Tibial artery (tissue), 4 donors: Measurements from ENCODE around the gene CNGB1.
"Not testable (repeated sequence)": the region's sequence is repeated elsewhere in the genome, so short reads cannot be mapped to it uniquely, and the experiment has no call there.

Source experiments
- DNase-seq, 2 donors: peaks; one replicate each; pipeline ENCODE4 v3.0.0-alpha.2; 2019
- H3K27ac ChIP-seq, 2 donors: fragments of 200-600 bp; sonication (generic) in 1 of 2; 1 replicate in 1 of 2; 2 replicates in 1 of 2; pipeline ENCODE4 v1.5.1; 2018 to 2019; ENCODE audit warnings: mild to moderate bottlenecking in 1 of 2
- H3K27me3 ChIP-seq, 2 donors: fragments of 200-600 bp; sonication (generic) in 1 of 2; one replicate each; pipeline versions ENCODE4 v1.5.1 to v1.6.0; 2016 to 2019
- H3K36me3 ChIP-seq, 3 donors: fragments of 200-600 bp; sonication (generic) in 2 of 3; one replicate each; pipeline ENCODE4 v1.5.1; 2016 to 2019; ENCODE audit warnings: mild to moderate bottlenecking in 2 of 3
- H3K4me1 ChIP-seq, 4 donors: fragments of 200-600 bp; sonication (generic) in 2 of 4; 1 replicate in 3 of 4; 2 replicates in 1 of 4; pipeline ENCODE4 v1.5.1; 2016 to 2019
- H3K4me3 ChIP-seq, 2 donors: fragments of 200-600 bp; sonication (generic) in 1 of 2; 1 replicate in 1 of 2; 2 replicates in 1 of 2; pipeline ENCODE4 v1.5.1; 2018 to 2019; ENCODE audit warnings: mild to moderate bottlenecking in 2 of 2
- H3K9me3 ChIP-seq, 3 donors: fragments of 200-600 bp; sonication (generic) in 1 of 3; one replicate each; pipeline ENCODE4 v1.5.1; 2016 to 2019
- intact Hi-C: fragments of 100-400 bp; cut with DNase I; formaldehyde crosslinking; loops from one replicate; pipeline ENCODE4 v1.15.0; 2023; ENCODE audit warnings: low total_unique reads
- TF ChIP-seq, protein P1 (sequence below), 2 experiments: fragments of 200-600 bp in 1 of 2; fragments of 450-650 bp in 1 of 2; IDR thresholded peaks; one replicate each; pipeline ENCODE4 v1.5.1; 2017 to 2019; ENCODE audit warnings: antibody characterized with exemption in 2 of 2, mild to moderate bottlenecking in 1 of 2, moderate library complexity in 1 of 2

The CNGB1 gene

GRCh38 chr16:57979006-57979585, 8.2 kb upstream of the CNGB1 start:
- H3K27me3 ChIP-seq: peaks cover 0 to 9% of the 10 kb centered on the region in 2 donors
- no peaks in the 10 kb centered on the region for H3K9me3 ChIP-seq
- TF ChIP-seq, protein P1, sequence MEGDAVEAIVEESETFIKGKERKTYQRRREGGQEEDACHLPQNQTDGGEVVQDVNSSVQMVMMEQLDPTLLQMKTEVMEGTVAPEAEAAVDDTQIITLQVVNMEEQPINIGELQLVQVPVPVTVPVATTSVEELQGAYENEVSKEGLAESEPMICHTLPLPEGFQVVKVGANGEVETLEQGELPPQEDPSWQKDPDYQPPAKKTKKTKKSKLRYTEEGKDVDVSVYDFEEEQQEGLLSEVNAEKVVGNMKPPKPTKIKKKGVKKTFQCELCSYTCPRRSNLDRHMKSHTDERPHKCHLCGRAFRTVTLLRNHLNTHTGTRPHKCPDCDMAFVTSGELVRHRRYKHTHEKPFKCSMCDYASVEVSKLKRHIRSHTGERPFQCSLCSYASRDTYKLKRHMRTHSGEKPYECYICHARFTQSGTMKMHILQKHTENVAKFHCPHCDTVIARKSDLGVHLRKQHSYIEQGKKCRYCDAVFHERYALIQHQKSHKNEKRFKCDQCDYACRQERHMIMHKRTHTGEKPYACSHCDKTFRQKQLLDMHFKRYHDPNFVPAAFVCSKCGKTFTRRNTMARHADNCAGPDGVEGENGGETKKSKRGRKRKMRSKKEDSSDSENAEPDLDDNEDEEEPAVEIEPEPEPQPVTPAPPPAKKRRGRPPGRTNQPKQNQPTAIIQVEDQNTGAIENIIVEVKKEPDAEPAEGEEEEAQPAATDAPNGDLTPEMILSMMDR (IDR thresholded peaks at IDR 0.05): no peak
- H3K4me1 ChIP-seq: no peaks in the 10 kb centered on the region
- H3K36me3 ChIP-seq: no peaks in the 10 kb centered on the region
- intact Hi-C loops: no loop called here
- H3K27ac ChIP-seq: no peak overlapping the region
- no peak overlapping the region for H3K4me3 ChIP-seq
- no peak for DNase-seq

- H3K4me1 ChIP-seq, H3K9me3 ChIP-seq, H3K36me3 ChIP-seq, H3K27me3 ChIP-seq, H3K27ac ChIP-seq, intact Hi-C loops, DNase-seq, H3K4me3 ChIP-seq: not testable (repeated sequence)
Observed at GRCh38 chr16:57978070-57978465, 7.1 kb upstream of the CNGB1 start.

GRCh38 chr16:57977418-57978069, 6.6 kb upstream of the CNGB1 start:
- intact Hi-C loops: no loop called here
- TF ChIP-seq, protein P1 (IDR thresholded peaks at IDR 0.05): no peak
- no peaks in the 10 kb centered on the region for H3K4me1 ChIP-seq
- DNase-seq: no peak
- H3K4me3 ChIP-seq: no peak overlapping the region
- peaks cover 0 to 3% of the 10 kb centered on the region in 2 donors for H3K27me3 ChIP-seq
- H3K9me3 ChIP-seq: no peaks in the 10 kb centered on the region
- no peaks in the 10 kb centered on the region for H3K36me3 ChIP-seq
- no peak overlapping the region for H3K27ac ChIP-seq

- intact Hi-C loops: no loop called here
- no peak for DNase-seq
- Histone ChIP-seq H3K4me1 (no peaks in the 10 kb centered on the region), H3K27me3 (peaks cover 0 to 5% of the 10 kb centered on the region in 2 donors), H3K36me3 (no peaks in the 10 kb centered on the region), H3K4me3 (no peak overlapping the region), H3K27ac (no peak overlapping the region), H3K9me3 (no peaks in the 10 kb centered on the region)
- TF ChIP-seq, protein P1 (IDR thresholded peaks at IDR 0.05): no peak
Observed at GRCh38 chr16:57976331-57976796, 5.4 kb upstream of the CNGB1 start.

DNA sequence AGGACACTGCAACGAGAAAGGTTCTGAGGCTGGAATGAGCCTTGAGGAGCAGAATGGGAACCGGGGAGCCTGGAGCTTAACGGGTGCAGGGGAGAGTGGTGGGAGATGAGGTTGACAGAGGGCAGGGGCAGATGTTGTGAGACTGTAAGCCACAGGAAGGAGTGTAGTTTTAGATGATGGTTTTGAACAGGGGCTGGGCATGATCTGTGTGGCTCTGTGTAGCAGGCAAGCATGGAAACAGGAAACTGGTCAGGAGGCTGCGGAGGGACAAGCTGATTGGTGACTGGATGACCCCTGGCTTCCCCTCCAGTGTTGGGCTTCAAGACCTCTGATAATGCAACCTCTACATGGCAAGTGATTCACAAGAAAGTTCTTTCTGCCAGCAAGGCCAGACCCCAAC, 1.4 kb upstream of the CNGB1 start:
- DNase-seq: no peak
- Histone ChIP-seq H3K27me3 (peaks cover 0 to 10% of the 10 kb centered on the region in 2 donors), H3K9me3 (no peaks in the 10 kb centered on the region), H3K4me3 (no peak overlapping the region), H3K36me3 (no peaks in the 10 kb centered on the region), H3K4me1 (no peaks in the 10 kb centered on the region), H3K27ac (no peak overlapping the region)
- intact Hi-C loops: no loop called here
- TF ChIP-seq, protein P1 (IDR thresholded peaks at IDR 0.05): no peak

DNA sequence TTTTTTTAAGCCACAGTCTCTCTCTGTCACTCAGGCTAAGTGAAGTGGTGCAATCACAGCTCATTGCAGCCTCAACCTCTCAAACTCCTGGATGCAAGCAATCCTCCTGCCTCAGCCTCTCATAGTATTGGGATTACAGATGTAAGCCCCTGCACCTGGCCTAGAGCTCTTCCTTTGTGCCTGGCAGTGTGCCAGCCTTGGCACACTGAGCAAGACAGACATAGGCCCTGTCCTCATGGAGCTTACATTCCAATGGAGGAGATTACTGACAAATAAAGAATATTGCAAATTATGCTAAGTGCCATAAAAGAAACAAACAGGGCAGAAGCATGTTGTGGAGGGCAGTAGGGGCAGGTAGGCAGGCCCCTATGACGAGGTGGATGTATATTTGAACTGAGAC, 920 bp upstream of the CNGB1 start:
- DNase-seq: no peak
- H3K27me3 ChIP-seq: peaks cover 0 to 10% of the 10 kb centered on the region in 2 donors
- no peaks in the 10 kb centered on the region for H3K9me3 ChIP-seq
- H3K36me3 ChIP-seq: no peaks in the 10 kb centered on the region
- intact Hi-C loops: no loop called here
- H3K4me1 ChIP-seq: no peaks in the 10 kb centered on the region
- TF ChIP-seq, protein P1 (IDR thresholded peaks at IDR 0.05): no peak
- H3K27ac ChIP-seq: no peak overlapping the region
- H3K4me3 ChIP-seq: no peak overlapping the region
